ENCODE results near the gene C1QTNF7.

The C1QTNF7 gene

GRCh38 chr4:15414551-15415091, 13.2 kb upstream of the C1QTNF7 start:
- DNase-seq: peak in 1 of 3 donors; percentile 25

GRCh38 chr4:15416357-15417232, 11.2 kb upstream of the C1QTNF7 start:
- DNase-seq: peak in 2 of 3 donors; percentile 34 to 47

- no peak for DNase-seq
Observed at GRCh38 chr4:15417233-15417660, 10.6 kb upstream of the C1QTNF7 start.

- no peak for DNase-seq
Observed at GRCh38 chr4:15418956-15419355, 8.9 kb upstream of the C1QTNF7 start.

GRCh38 chr4:15420642-15421041, 7.2 kb upstream of the C1QTNF7 start:
- peak; percentile 45 to 64 (median 60) for DNase-seq

- DNase-seq: peak in 1 of 3 donors; percentile 28
Observed at GRCh38 chr4:15423285-15423711, 4.5 kb upstream of the C1QTNF7 start.

- no peak for DNase-seq
Observed at GRCh38 chr4:15425520-15425919, 2.3 kb upstream of the C1QTNF7 start.

GRCh38 chr4:15427161-15427560, 672 bp upstream of the C1QTNF7 start:
- peak in 2 of 3 donors; percentile 58 to 73 for DNase-seq

GRCh38 chr4:15428611-15429010, 778 bp downstream of the C1QTNF7 start:
- DNase-seq: no peak

GRCh38 chr4:15434091-15434490, 6.3 kb downstream of the C1QTNF7 start:
- peak; percentile 26 to 58 (median 41) for DNase-seq

GRCh38 chr4:15434676-15435075, 6.8 kb downstream of the C1QTNF7 start:
- DNase-seq: no peak

GRCh38 chr4:15436513-15436912, 8.7 kb downstream of the C1QTNF7 start:
- DNase-seq: no peak

GRCh38 chr4:15438939-15439524, 11.2 kb downstream of the C1QTNF7 start:
- peak; percentile 58 to 72 (median 72) for DNase-seq

- no peak for DNase-seq
Observed at GRCh38 chr4:15443371-15444160, 15.7 kb downstream of the C1QTNF7 start.

- DNase-seq: no peak
Observed at GRCh38 chr4:15444276-15444675, 16.4 kb downstream of the C1QTNF7 start.

GRCh38 chr4:15444879-15445547, 17.2 kb downstream of the C1QTNF7 start:
- no peak for DNase-seq

- peak; percentile 57 to 79 (median 72) for DNase-seq
Observed at GRCh38 chr4:15451181-15451865, 23.5 kb downstream of the C1QTNF7 start.

- DNase-seq: no peak
Observed at GRCh38 chr4:15451866-15452765, 24.3 kb downstream of the C1QTNF7 start.

GRCh38 chr4:15455290-15455689, 27.5 kb downstream of the C1QTNF7 start:
- peak in 2 of 3 donors; percentile 33 to 48 for DNase-seq

- peak; percentile 51 to 82 (median 73) for DNase-seq
Observed at GRCh38 chr4:15457406-15458201, 29.8 kb downstream of the C1QTNF7 start.
